Parathyroid adenoma (tissue), 2 donors: ENCODE measurements around the gene MR1.
A peak's percentile ranks its signal among the peaks of the same experiment; 100 is the strongest.

ENCODE experiments used
- H2AFZ ChIP-seq: fragments of 300-600 bp; sonication (generic); one replicate; pipeline ENCODE4 v1.7.0; 2017; ENCODE audit warnings: antibody characterized with exemption, mild to moderate bottlenecking
- H3K27ac ChIP-seq: fragments of 300-600 bp; sonication (generic); one replicate; pipeline ENCODE4 v1.7.0; 2017
- H3K27me3 ChIP-seq: fragments of 300-600 bp; sonication (generic); one replicate; pipeline ENCODE4 v1.7.0; 2017; ENCODE audit warnings: low read length; ENCODE audit not compliant: control insufficient read depth, insufficient read depth
- H3K36me3 ChIP-seq: fragments of 300-600 bp; sonication (generic); one replicate; pipeline ENCODE4 v1.7.0; 2017; ENCODE audit warnings: low read length; ENCODE audit not compliant: control insufficient read depth, insufficient read depth
- H3K4me1 ChIP-seq: fragments of 300-600 bp; sonication (generic); one replicate; pipeline ENCODE4 v1.7.0; 2017; ENCODE audit warnings: control low read depth
- H3K4me2 ChIP-seq: fragments of 300-600 bp; sonication (generic); one replicate; pipeline ENCODE4 v1.7.0; 2017; ENCODE audit warnings: low read length
- H3K4me3 ChIP-seq: fragments of 300-600 bp; sonication (generic); one replicate; pipeline ENCODE4 v1.7.0; 2017; ENCODE audit warnings: low read depth, low read length
- H3K79me2 ChIP-seq: fragments of 300-600 bp; sonication (generic); one replicate; pipeline ENCODE4 v1.7.0; 2017; ENCODE audit warnings: control low read depth
- H3K9ac ChIP-seq: fragments of 300-600 bp; sonication (generic); one replicate; pipeline ENCODE4 v1.7.0; 2017; ENCODE audit warnings: mild to moderate bottlenecking
- H3K9me3 ChIP-seq: fragments of 300-600 bp; sonication (generic); one replicate; pipeline ENCODE4 v1.7.0; 2017; ENCODE audit warnings: low read length; ENCODE audit not compliant: control insufficient read depth
- CTCF ChIP-seq: fragments of 300-600 bp; sonication (generic); IDR thresholded peaks from one replicate; pipeline ENCODE4 v1.7.0; 2017; ENCODE audit warnings: antibody characterized with exemption, mild to moderate bottlenecking
- donor health status: primary hyperparathyroidism.

The MR1 gene

GRCh38 chr1:181088079-181089016 is 54.6 kb downstream of the MR1 start, which contains the start of gene IER5:
IER5 (plus strand) TSS chr1:181088700; CDS start chr1:181088903, 203 bp downstream.
- Histone ChIP-seq H3K9ac (no peak within 1 kb of the TSS), H3K9me3 (no peaks in the 10 kb centered on the region), H3K4me3 (peak within 1 kb of the TSS; percentile 64), H3K4me2 (peak within 1 kb of the TSS; percentile 77), H2AFZ (peak within 1 kb of the TSS; percentile 70), H3K36me3 (no peaks in the 10 kb centered on the region), H3K27me3 (no peaks in the 10 kb centered on the region), H3K27ac (peak within 1 kb of the TSS; percentile 63), H3K4me1 (no peaks in the 10 kb centered on the region), H3K79me2 (peaks cover 2% of the 10 kb centered on the region)
- TF ChIP-seq CTCF: no peak

GRCh38 chr1:181089017-181089675 is 55.4 kb downstream of the MR1 start:
- H3K4me3 ChIP-seq: peak overlapping the region; percentile 64
- H3K27ac ChIP-seq: peak overlapping the region; percentile 63
- no peaks in the 10 kb centered on the region for H3K27me3 ChIP-seq
- no peak overlapping the region for H3K9ac ChIP-seq
- H2AFZ ChIP-seq: peak overlapping the region; percentile 70
- H3K4me1 ChIP-seq: no peaks in the 10 kb centered on the region
- peaks cover 2% of the 10 kb centered on the region for H3K79me2 ChIP-seq
- H3K9me3 ChIP-seq: no peaks in the 10 kb centered on the region
- no peak for TF ChIP-seq CTCF
- H3K4me2 ChIP-seq: peak overlapping the region; percentile 77
- no peaks in the 10 kb centered on the region for H3K36me3 ChIP-seq

GRCh38 chr1:181089676-181090544 is 56.1 kb downstream of the MR1 start:
- H3K79me2 ChIP-seq: peaks cover 2% of the 10 kb centered on the region
- no peak for TF ChIP-seq CTCF
- peak overlapping the region; percentile 69 for H2AFZ ChIP-seq
- no peaks in the 10 kb centered on the region for H3K36me3 ChIP-seq
- H3K9ac ChIP-seq: no peak overlapping the region
- H3K9me3 ChIP-seq: no peaks in the 10 kb centered on the region
- peak overlapping the region; percentile 64 for H3K4me3 ChIP-seq
- peak overlapping the region; percentile 53 for H3K27ac ChIP-seq
- no peaks in the 10 kb centered on the region for H3K4me1 ChIP-seq
- H3K27me3 ChIP-seq: no peaks in the 10 kb centered on the region
- peak overlapping the region; percentile 77 for H3K4me2 ChIP-seq

- H3K9ac ChIP-seq: no peak overlapping the region
- H3K4me2 ChIP-seq: peak overlapping the region; percentile 77
- H3K4me1 ChIP-seq: no peaks in the 10 kb centered on the region
Observed at GRCh38 chr1:181090641-181091126, 56.9 kb downstream of the MR1 start.

More at GRCh38 chr1:181090641-181091126, 56.9 kb downstream of the MR1 start:
- no peaks in the 10 kb centered on the region for H3K9me3 ChIP-seq
- H3K79me2 ChIP-seq: peaks cover 2% of the 10 kb centered on the region
- H3K27ac ChIP-seq: peak overlapping the region; percentile 53
- H3K36me3 ChIP-seq: no peaks in the 10 kb centered on the region
- no peak overlapping the region for H2AFZ ChIP-seq
- peak overlapping the region; percentile 64 for H3K4me3 ChIP-seq
- H3K27me3 ChIP-seq: no peaks in the 10 kb centered on the region
- TF ChIP-seq CTCF: no peak
